H9 (cell line): ENCODE data around the gene TBC1D22A. TPM values are rescaled to one million over a fixed set of nuclear protein-coding genes. Genes with fewer than 3 reads are reported as not detected.
A peak's percentile ranks its signal among the peaks of the same experiment; 100 is the strongest.

Experiments
- DNase-seq: peaks from one replicate; pipeline ENCODE4 v3.0.0-alpha.2; 2017
- H2AFZ ChIP-seq: one replicate; pipeline ENCODE4 v1.6.1; 2013; ENCODE audit warnings: mild to moderate bottlenecking, low read length, control low read depth, moderate library complexity
- H2AK5ac ChIP-seq: 2 replicates; pipeline ENCODE4 v1.6.1; 2013; ENCODE audit warnings: low read length, control low read depth, mixed read lengths; ENCODE audit not compliant: insufficient read length
- H2BK120ac ChIP-seq: one replicate; pipeline ENCODE4 v1.6.1; 2013; ENCODE audit warnings: low read depth, mild to moderate bottlenecking, low read length, control low read depth, inconsistent platforms; ENCODE audit not compliant: poor library complexity, severe bottlenecking
- H2BK12ac ChIP-seq: 2 replicates; pipeline ENCODE4 v1.6.1; 2013; ENCODE audit warnings: low read length, control low read depth, mixed read lengths, low read depth; ENCODE audit not compliant: insufficient read length
- H2BK15ac ChIP-seq: 2 replicates; pipeline ENCODE4 v1.6.1; 2013; ENCODE audit warnings: low read depth, low read length, control low read depth
- H2BK20ac ChIP-seq: one replicate; pipeline ENCODE4 v1.6.1; 2013; ENCODE audit warnings: low read depth, mild to moderate bottlenecking, low read length, control low read depth, inconsistent platforms; ENCODE audit not compliant: poor library complexity, severe bottlenecking
- H2BK5ac ChIP-seq: 2 replicates; pipeline ENCODE4 v1.6.1; 2013; ENCODE audit warnings: low read length, control low read depth, mixed read lengths; ENCODE audit not compliant: insufficient read length
- H3K14ac ChIP-seq: 2 replicates; pipeline ENCODE4 v1.6.1; 2013; ENCODE audit warnings: low read length, control low read depth; ENCODE audit not compliant: insufficient read depth
- H3K18ac ChIP-seq: 2 replicates; pipeline ENCODE4 v1.6.1; 2013; ENCODE audit warnings: low read depth, mild to moderate bottlenecking, mixed read lengths, low read length, control low read depth; ENCODE audit not compliant: insufficient read length
- H3K23ac ChIP-seq: 2 replicates; pipeline ENCODE4 v1.6.1; 2013; ENCODE audit warnings: low read length, control low read depth, mixed read lengths, low read depth; ENCODE audit not compliant: insufficient read length
- H3K23me2 ChIP-seq: 2 replicates; pipeline ENCODE4 v1.6.1; 2013; ENCODE audit warnings: low read depth, mild to moderate bottlenecking, mixed read lengths, low read length, control low read depth; ENCODE audit not compliant: insufficient read length, poor library complexity, severe bottlenecking
- H3K27ac ChIP-seq: 2 replicates; pipeline ENCODE4 v1.5.1; 2013; ENCODE audit warnings: low read length, control low read depth, mixed read lengths, low read depth; ENCODE audit not compliant: insufficient read length
- H3K27me3 ChIP-seq: 2 replicates; pipeline ENCODE4 v1.6.1; 2013; ENCODE audit warnings: low read length, control low read depth, inconsistent platforms; ENCODE audit not compliant: insufficient read depth
- H3K4ac ChIP-seq: 2 replicates; pipeline ENCODE4 v1.6.1; 2013; ENCODE audit warnings: low read depth, mild to moderate bottlenecking, control low read depth, inconsistent platforms, low read length, moderate library complexity
- H3K4me1 ChIP-seq: 2 replicates; pipeline ENCODE4 v1.6.1; 2013; ENCODE audit warnings: low read length, control low read depth, inconsistent platforms; ENCODE audit not compliant: insufficient read depth
- H3K4me2 ChIP-seq: 2 replicates; pipeline ENCODE4 v1.6.1; 2013; ENCODE audit warnings: low read length, control low read depth, mixed read lengths; ENCODE audit not compliant: insufficient read length, insufficient read depth
- H3K56ac ChIP-seq: 2 replicates; pipeline ENCODE4 v1.6.1; 2013; ENCODE audit warnings: low read depth, mild to moderate bottlenecking, mixed read lengths, low read length, control low read depth; ENCODE audit not compliant: insufficient read length
- H3K79me1 ChIP-seq: 2 replicates; pipeline ENCODE4 v1.6.1; 2013; ENCODE audit warnings: low read depth, mild to moderate bottlenecking, moderate library complexity, low read length, control low read depth, inconsistent platforms; ENCODE audit not compliant: insufficient read depth, poor library complexity, severe bottlenecking
- H3K79me2 ChIP-seq: 2 replicates; pipeline ENCODE4 v1.6.1; 2013; ENCODE audit warnings: low read length, control low read depth, inconsistent platforms; ENCODE audit not compliant: insufficient read depth
- H3K9ac ChIP-seq: 2 replicates; pipeline ENCODE4 v1.6.1; 2013; ENCODE audit warnings: low read length, control low read depth, mixed read lengths; ENCODE audit not compliant: insufficient read length; ENCODE audit errors: extremely low read depth
- H3K9me3 ChIP-seq: one replicate; pipeline ENCODE4 v1.6.1; 2013; ENCODE audit warnings: low read depth, low read length, inconsistent platforms; ENCODE audit not compliant: control insufficient read depth
- H3T11ph ChIP-seq: one replicate; pipeline ENCODE4 v1.6.1; 2013; ENCODE audit warnings: mild to moderate bottlenecking, low read length, control low read depth, inconsistent platforms
- H4K20me1 ChIP-seq: one replicate; pipeline ENCODE4 v1.6.1; 2013; ENCODE audit not compliant: control insufficient read depth, insufficient read length, insufficient read depth
- H4K5ac ChIP-seq: 2 replicates; pipeline ENCODE4 v1.6.1; 2013; ENCODE audit warnings: low read depth, mild to moderate bottlenecking, mixed read lengths, low read length, control low read depth; ENCODE audit not compliant: insufficient read length
- H4K8ac ChIP-seq: replicated peaks from 2 replicates; pipeline ENCODE4 v1.6.1; 2013; ENCODE audit warnings: low read length, control low read depth, mixed read lengths, low read depth; ENCODE audit not compliant: insufficient read length
- H4K91ac ChIP-seq: 2 replicates; pipeline ENCODE4 v1.6.1; 2013; ENCODE audit warnings: low read depth, mild to moderate bottlenecking, moderate library complexity, mixed read lengths, low read length, control low read depth; ENCODE audit not compliant: insufficient read length
- H3K27ac Mint-ChIP-seq, 3 experiments: 2 replicates in 2 of 3; 3 replicates in 1 of 3; pipeline ENCODE4 v1.8.0; 2020 to 2021; ENCODE audit warnings: mixed read lengths in 3 of 3, mild to moderate bottlenecking in 1 of 3, moderate library complexity in 1 of 3
- H3K27me3 Mint-ChIP-seq: 2 replicates; pipeline ENCODE4 v1.8.0; 2021; ENCODE audit warnings: low read depth, mild to moderate bottlenecking, moderate library complexity, mixed read lengths
- H3K36me3 Mint-ChIP-seq, 3 experiments: 2 replicates in 2 of 3; 3 replicates in 1 of 3; pipeline ENCODE4 v1.8.0; 2020 to 2021; ENCODE audit warnings: low read depth in 3 of 3, mixed read lengths in 3 of 3; ENCODE audit not compliant: insufficient read depth in 1 of 3
- H3K4me1 Mint-ChIP-seq, 2 experiments: 2 replicates each; pipeline ENCODE4 v1.8.0; 2020; ENCODE audit warnings: mixed read lengths in 2 of 2
- H3K4me3 Mint-ChIP-seq, 2 experiments: 2 replicates in 1 of 2; 3 replicates in 1 of 2; pipeline ENCODE4 v1.8.0; 2020 to 2021; ENCODE audit warnings: mild to moderate bottlenecking in 2 of 2, mixed read lengths in 2 of 2, moderate library complexity in 1 of 2
- H3K9me3 Mint-ChIP-seq, 2 experiments: 2 replicates in 1 of 2; 3 replicates in 1 of 2; pipeline ENCODE4 v1.8.0; 2020; ENCODE audit warnings: mild to moderate bottlenecking in 2 of 2, mixed read lengths in 2 of 2, moderate library complexity in 1 of 2
- CTCF ChIP-seq: fragments of 200-600 bp; sonication (generic); conservative IDR thresholded peaks from 3 replicates; pipeline ENCODE4 v1.8.0; 2021; ENCODE audit warnings: antibody characterized with exemption, mild to moderate bottlenecking
- WGBS: extraction: QIAGEN DNeasy Blood & Tissue Kit; methylation state at CpG from one replicate; pipeline ENCODE4 v1.1.7; 2013; ENCODE audit warnings: missing lambda C conversion rate, low lambda C conversion rate, mixed read lengths; ENCODE audit not compliant: insufficient read length; ENCODE audit errors: extremely low coverage; 5-methylcytosine and 5-hydroxymethylcytosine counted together
- total RNA-seq: library from RNA; stranded (reverse); gene quantifications from 2 replicates; pipeline ENCODE4 v1.2.1, GENCODE V29; 2021

Gene TBC1D22A
- total RNA-seq, 1 experiment from 2014 or later, result 20.8 TPM

DNA sequence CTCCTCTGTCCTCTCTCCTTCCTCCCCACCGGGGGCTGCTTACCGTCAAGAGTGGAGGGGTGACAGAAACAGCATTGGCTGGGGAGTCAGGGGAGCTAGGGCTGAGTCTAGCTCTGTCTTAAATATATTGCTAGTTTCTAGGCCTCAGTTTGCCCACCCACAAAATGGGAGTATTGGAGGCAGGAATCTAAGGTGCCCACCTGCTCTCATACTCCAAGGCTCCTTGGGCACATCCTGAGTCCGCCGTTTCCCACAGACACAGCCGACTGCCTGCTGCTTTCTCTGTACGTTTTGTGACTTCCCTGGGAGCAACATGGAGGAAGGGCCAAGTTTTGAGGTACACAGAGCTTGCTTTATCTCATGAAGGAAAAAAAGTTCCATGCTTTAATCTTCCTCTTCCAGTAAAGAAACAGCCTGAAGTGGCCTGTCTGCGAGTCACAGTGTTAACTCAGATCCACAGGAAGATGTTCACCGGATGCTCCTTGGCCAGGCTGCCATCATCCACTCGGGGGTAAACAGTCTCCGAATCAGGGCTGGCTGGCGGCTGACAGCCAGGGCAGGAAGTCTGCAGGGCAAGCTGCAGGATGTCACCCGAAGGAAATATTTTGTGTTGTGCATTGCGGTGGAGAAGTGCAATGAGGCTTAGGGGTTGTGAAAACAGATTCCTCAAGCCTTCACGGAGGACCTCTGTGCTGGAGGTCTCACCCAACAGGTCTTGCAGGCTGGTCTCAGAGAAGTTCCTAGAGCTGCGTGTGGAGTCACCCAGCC lies 13.4 kb upstream of the TBC1D22A start:
- Histone ChIP-seq H3K56ac (no peak overlapping the region), H2BK15ac (no peak overlapping the region), H4K8ac (no peak overlapping the region), H2BK12ac (no peak overlapping the region), H2BK5ac (no peak overlapping the region), H2BK120ac (no peak overlapping the region), H3K23me2 (no peaks in the 10 kb centered on the region), H3K79me2 (no peaks in the 10 kb centered on the region), H3K23ac (no peak overlapping the region), H3K27me3 (no peaks in the 10 kb centered on the region), H3K9ac (no peak overlapping the region), H3K4ac (no peak overlapping the region), H4K20me1 (no peaks in the 10 kb centered on the region), H3K9me3 (no peaks in the 10 kb centered on the region), H3K79me1 (no peaks in the 10 kb centered on the region), H3T11ph (no peak overlapping the region), H2BK20ac (no peak overlapping the region), H4K91ac (no peak overlapping the region), H3K4me1 (no peaks in the 10 kb centered on the region), H2AK5ac (no peak overlapping the region), H3K4me2 (no peak overlapping the region), H2AFZ (no peak overlapping the region), H3K27ac (no peak overlapping the region), H3K18ac (no peak overlapping the region), H3K14ac (no peak overlapping the region), H4K5ac (no peak overlapping the region)
- WGBS, result no CpG with 5 or more reads among the region's 15 CpGs
- Mint-ChIP-seq H3K27me3 (peaks cover 42% of the 10 kb centered on the region), H3K27ac (peak overlapping the region in 2 of 3 experiments; percentile 73 to 93; a peak in 2 of 7 replicates), H3K36me3 (0 out of 7 replicates have a peak, but pooled peaks cover 0 to under 1% (median 0%) of the 10 kb centered on the region in 3 experiments), H3K4me1 (no peaks in the 10 kb centered on the region), H3K4me3 (no peak overlapping the region; a peak in 1 of 5 replicates), H3K9me3 (peaks cover 0 to under 1% of the 10 kb centered on the region in 2 experiments; a peak in 3 of 5 replicates)
- TF ChIP-seq CTCF, result no peak
- no peak for DNase-seq
